HEK293T (cell line): Measurements from ENCODE around the gene CALML6.

ENCODE experiments used
- CTCF ChIA-PET: fragments of 350-600 bp; formaldehyde crosslinking; extraction: SDS; loops from one replicate; lab custom pipeline; 2021; ENCODE audit warnings: antibody characterized with exemption, inconsistent platforms; lab: Yijun Ruan, JAX
- POLR2A ChIA-PET: fragments of 350-600 bp; formaldehyde crosslinking; extraction: SDS; loops from one replicate; lab custom pipeline; 2020; ENCODE audit warnings: antibody characterized with exemption, inconsistent platforms; lab: Yijun Ruan, JAX
- DNase-seq: peaks from one replicate; pipeline ENCODE4 v3.0.0; 2012; ENCODE audit warnings: mixed read lengths; ENCODE audit errors: extremely low spot score
- ARNT ChIP-seq: fragments of 450-650 bp; IDR thresholded peaks from 2 replicates; pipeline ENCODE4 v1.6.1; 2017; ENCODE audit warnings: mild to moderate bottlenecking
- BHLHE40 ChIP-seq: fragments of 450-650 bp; IDR thresholded peaks from 2 replicates; pipeline ENCODE4 v1.6.1; 2016; ENCODE audit warnings: mild to moderate bottlenecking, moderate library complexity, borderline replicate concordance
- CTBP1 ChIP-seq: fragments of 450-650 bp; IDR thresholded peaks from 2 replicates; pipeline ENCODE4 v1.6.1; 2016; ENCODE audit warnings: borderline replicate concordance
- ELF4 ChIP-seq: fragments of 450-650 bp; IDR thresholded peaks from 2 replicates; pipeline ENCODE4 v1.6.1; 2017; ENCODE audit warnings: antibody characterized with exemption
- FOXA1 ChIP-seq: fragments of 450-650 bp; IDR thresholded peaks from 2 replicates; pipeline ENCODE4 v1.6.1; 2016; ENCODE audit warnings: mild to moderate bottlenecking
- FOXK2 ChIP-seq: fragments of 450-650 bp; IDR thresholded peaks from 2 replicates; pipeline ENCODE4 v1.6.1; 2016; ENCODE audit warnings: mild to moderate bottlenecking
- FOXM1 ChIP-seq: fragments of 450-650 bp; IDR thresholded peaks from 2 replicates; pipeline ENCODE4 v1.6.1; 2017; ENCODE audit warnings: mild to moderate bottlenecking, borderline replicate concordance
- HDGF ChIP-seq: fragments of 450-650 bp; IDR thresholded peaks from 2 replicates; pipeline ENCODE4 v1.6.1; 2017; ENCODE audit warnings: antibody characterized with exemption, borderline replicate concordance
- L3MBTL2 ChIP-seq: fragments of 450-650 bp; conservative IDR thresholded peaks from 2 replicates; pipeline ENCODE4 v1.6.1; 2016; ENCODE audit warnings: mild to moderate bottlenecking
- LEF1 ChIP-seq: fragments of 450-650 bp; IDR thresholded peaks from 2 replicates; pipeline ENCODE4 v1.6.1; 2017; ENCODE audit warnings: mild to moderate bottlenecking, borderline replicate concordance
- NFRKB ChIP-seq: fragments of 450-650 bp; IDR thresholded peaks from 2 replicates; pipeline ENCODE4 v1.6.1; 2016; ENCODE audit warnings: mild to moderate bottlenecking, moderate library complexity
- PKNOX1 ChIP-seq: fragments of 450-650 bp; IDR thresholded peaks from 2 replicates; pipeline ENCODE4 v1.6.1; 2016
- SP1 ChIP-seq: fragments of 450-650 bp; IDR thresholded peaks from 2 replicates; pipeline ENCODE4 v1.6.1; 2017
- SUZ12 ChIP-seq: fragments of 450-650 bp; IDR thresholded peaks from 2 replicates; pipeline ENCODE4 v1.6.1; 2016; ENCODE audit warnings: mild to moderate bottlenecking
- TARDBP ChIP-seq: fragments of 450-650 bp; IDR thresholded peaks from 2 replicates; pipeline ENCODE4 v1.6.1; 2016
- ZNF384 ChIP-seq: fragments of 450-650 bp; IDR thresholded peaks from 2 replicates; pipeline ENCODE4 v1.6.1; 2016

Gene CALML6

GRCh38 chr1:1907098-1907736, 7.8 kb upstream of the CALML6 start:
- ChIA-PET POLR2A (interaction anchor here (0.8 to 2.6 kb wide), 4 partner anchors 12 to 128 kb away, joined by 3 to 11 read pairs (median 8); partner anchors contain the start of gene NADK), CTCF (interaction anchor here (0.7 to 1.7 kb wide), 3 partner anchors 10 to 49 kb away, joined by 3 to 8 read pairs (median 3); no protein-coding TSS in a partner anchor)
- no peak for DNase-seq
- TF ChIP-seq ARNT (no peak), PKNOX1 (no peak)

- DNase-seq, result no peak
- TF ChIP-seq SP1 (no peak), ZNF384 (no peak), FOXM1 (no peak), TARDBP (no peak), BHLHE40 (no peak), CTBP1 (no peak), LEF1 (no peak), NFRKB (no peak), L3MBTL2 (no peak), FOXK2 (no peak), PKNOX1 (no peak), HDGF (no peak), SUZ12 (no peak), FOXA1 (no peak), ARNT (no peak), ELF4 (no peak)
- POLR2A ChIA-PET, result interaction anchor here (0.7 to 2.6 kb wide), 10 partner anchors 9 to 129 kb away, joined by 3 to 11 read pairs (median 4); partner anchors contain the start of gene NADK
- CTCF ChIA-PET, result interaction anchor here (1.3 to 1.8 kb wide), 2 partner anchors 128 to 136 kb away, joined by 3 to 11 read pairs; no protein-coding TSS in a partner anchor
Observed at GRCh38 chr1:1908506-1908791, 6.6 kb upstream of the CALML6 start.

DNA sequence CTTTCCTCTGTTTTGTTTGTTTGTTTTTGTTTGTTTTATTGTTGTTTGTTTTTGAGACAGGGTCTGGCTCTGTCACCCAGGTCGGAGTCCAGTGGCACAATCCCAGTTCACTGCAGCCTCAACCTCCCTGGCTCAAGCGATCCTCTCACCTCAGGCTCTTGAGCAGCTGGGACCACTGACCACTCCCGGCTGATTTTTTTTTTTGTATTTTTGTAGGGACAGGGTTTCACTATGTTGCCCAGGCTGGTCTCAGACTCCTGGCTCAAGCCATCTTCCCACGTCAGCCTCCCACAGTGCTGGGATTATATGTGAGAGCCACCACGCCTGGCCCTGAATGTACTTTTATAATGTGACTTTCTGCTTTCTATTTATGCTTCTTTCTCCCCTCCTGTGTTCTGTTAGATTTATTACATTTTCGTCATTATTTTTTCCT, 5.0 kb upstream of the CALML6 start:
- no peak for TF ChIP-seq ELF4
- TF ChIP-seq FOXM1, result no peak
- no peak for TF ChIP-seq ARNT
- TF ChIP-seq HDGF, result no peak
- no peak for TF ChIP-seq ZNF384
- TF ChIP-seq L3MBTL2, result no peak
- TF ChIP-seq FOXA1, result no peak
- no peak for TF ChIP-seq CTBP1
- no peak for TF ChIP-seq BHLHE40
- no peak for TF ChIP-seq FOXK2
- no peak for TF ChIP-seq SUZ12
- no peak for TF ChIP-seq TARDBP
- TF ChIP-seq SP1, result no peak
- no peak for TF ChIP-seq PKNOX1
- CTCF ChIA-PET, result no interaction called here
- DNase-seq, result no peak
- POLR2A ChIA-PET, result interaction anchor here (0.8 to 2.5 kb wide), 9 partner anchors 9 to 135 kb away, joined by 3 to 11 read pairs (median 4); no protein-coding TSS in a partner anchor

DNA sequence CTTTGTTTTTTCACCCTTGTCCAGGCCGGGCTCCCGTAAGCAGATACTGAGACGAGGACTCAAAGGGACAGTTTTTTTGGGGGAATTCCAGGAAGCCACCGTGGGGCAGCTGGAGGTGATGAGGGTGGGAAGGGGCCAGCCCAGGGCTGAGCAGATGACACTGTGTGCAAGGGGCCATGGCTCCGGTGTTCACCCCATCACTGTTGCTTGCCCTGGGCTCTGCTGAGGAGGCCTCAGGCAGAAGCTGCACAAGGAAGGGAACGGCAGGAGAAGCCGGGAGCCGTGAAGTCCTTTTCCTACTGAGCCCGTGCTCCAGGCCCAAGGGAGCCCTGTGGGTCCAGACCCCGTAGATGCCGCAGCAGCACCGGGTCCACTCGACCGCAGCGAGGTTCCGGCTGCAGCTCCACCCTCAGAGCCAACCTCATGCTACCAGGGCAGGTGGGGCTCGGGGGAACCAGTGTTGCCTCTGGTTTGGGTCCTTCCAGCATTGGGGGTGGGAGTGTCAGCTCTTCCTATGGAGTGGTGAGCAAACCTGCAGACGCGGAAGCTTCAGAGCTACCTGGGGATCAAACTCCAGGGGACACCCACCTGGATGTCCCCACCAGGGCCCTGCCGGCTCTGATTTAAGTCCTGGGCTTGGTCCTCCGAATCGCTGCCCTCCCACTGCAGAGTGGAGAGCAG, 4.3 kb upstream of the CALML6 start:
- CTCF ChIA-PET, result no interaction called here
- POLR2A ChIA-PET, result no interaction called here
- TF ChIP-seq FOXM1 (no peak), PKNOX1 (no peak), SUZ12 (no peak), ZNF384 (no peak), ARNT (no peak), FOXA1 (no peak), NFRKB (no peak), HDGF (no peak), CTBP1 (no peak), BHLHE40 (no peak), SP1 (no peak), FOXK2 (no peak), ELF4 (no peak), TARDBP (no peak)
- DNase-seq, result no peak

DNA sequence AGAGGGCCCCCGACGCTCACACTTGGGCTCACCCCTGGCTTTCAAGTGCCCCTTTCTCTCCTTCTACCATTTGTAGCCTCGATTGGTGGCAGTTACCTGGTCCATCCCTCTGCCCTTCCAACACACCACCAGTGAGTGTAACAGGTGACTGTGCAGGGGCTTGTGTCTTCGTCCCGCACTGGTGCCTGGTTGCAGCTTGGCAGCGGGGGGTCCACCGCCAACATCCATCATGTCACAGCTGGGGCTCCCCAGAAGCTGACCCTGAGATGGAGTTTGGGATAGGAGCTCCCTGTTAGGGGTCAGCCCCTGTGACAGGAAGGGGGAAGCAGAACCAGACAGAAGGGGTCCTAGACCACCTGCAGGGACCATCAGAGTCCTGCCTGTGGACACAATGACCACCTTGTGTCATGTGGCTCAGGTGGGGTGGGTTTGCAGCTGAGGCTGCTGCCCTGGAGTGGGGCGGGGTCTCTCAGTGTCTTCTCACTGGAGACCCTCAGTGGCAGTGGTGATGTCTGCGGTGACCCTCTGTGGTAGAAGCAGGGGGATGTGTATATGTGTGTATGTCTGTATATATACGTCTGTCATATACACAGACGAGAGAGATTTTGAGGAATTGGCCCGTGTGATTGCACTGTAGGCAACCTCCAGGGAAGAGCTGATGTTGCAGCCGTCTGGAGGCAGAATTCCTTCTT, 3.6 kb upstream of the CALML6 start:
- ChIA-PET POLR2A (no interaction called here), CTCF (no interaction called here)
- TF ChIP-seq ARNT (no peak), TARDBP (no peak), ZNF384 (no peak), LEF1 (no peak), ELF4 (no peak), CTBP1 (no peak), SP1 (no peak), L3MBTL2 (no peak), HDGF (no peak), BHLHE40 (no peak), SUZ12 (no peak), FOXA1 (no peak), FOXM1 (no peak)
- no peak for DNase-seq
